ENCODE measurements around the gene CDYL2.

- TF ChIP-seq EZH2 (IDR thresholded peaks at IDR 0.05; ENCODE audit: insufficient read depth, low read length), result no peak
- TF ChIP-seq, protein P1, sequence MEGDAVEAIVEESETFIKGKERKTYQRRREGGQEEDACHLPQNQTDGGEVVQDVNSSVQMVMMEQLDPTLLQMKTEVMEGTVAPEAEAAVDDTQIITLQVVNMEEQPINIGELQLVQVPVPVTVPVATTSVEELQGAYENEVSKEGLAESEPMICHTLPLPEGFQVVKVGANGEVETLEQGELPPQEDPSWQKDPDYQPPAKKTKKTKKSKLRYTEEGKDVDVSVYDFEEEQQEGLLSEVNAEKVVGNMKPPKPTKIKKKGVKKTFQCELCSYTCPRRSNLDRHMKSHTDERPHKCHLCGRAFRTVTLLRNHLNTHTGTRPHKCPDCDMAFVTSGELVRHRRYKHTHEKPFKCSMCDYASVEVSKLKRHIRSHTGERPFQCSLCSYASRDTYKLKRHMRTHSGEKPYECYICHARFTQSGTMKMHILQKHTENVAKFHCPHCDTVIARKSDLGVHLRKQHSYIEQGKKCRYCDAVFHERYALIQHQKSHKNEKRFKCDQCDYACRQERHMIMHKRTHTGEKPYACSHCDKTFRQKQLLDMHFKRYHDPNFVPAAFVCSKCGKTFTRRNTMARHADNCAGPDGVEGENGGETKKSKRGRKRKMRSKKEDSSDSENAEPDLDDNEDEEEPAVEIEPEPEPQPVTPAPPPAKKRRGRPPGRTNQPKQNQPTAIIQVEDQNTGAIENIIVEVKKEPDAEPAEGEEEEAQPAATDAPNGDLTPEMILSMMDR (IDR thresholded peaks at IDR 0.05; ENCODE audit: insufficient read depth, low read depth, low read length), result no peak
Measured at GRCh38 chr16:80744856-80745255, 59.5 kb downstream of the CDYL2 start.
